GM19395 (cell line): ENCODE data around the gene ACOXL.

ENCODE experiments used
- ATAC-seq: cut with Tn5 transposase; IDR thresholded peaks from one replicate; pipeline ENCODE4 v1.9.1; 2021; ENCODE audit warnings: mild to moderate bottlenecking, moderate library complexity; ENCODE audit not compliant: unreplicated experiment

The ACOXL gene

DNA sequence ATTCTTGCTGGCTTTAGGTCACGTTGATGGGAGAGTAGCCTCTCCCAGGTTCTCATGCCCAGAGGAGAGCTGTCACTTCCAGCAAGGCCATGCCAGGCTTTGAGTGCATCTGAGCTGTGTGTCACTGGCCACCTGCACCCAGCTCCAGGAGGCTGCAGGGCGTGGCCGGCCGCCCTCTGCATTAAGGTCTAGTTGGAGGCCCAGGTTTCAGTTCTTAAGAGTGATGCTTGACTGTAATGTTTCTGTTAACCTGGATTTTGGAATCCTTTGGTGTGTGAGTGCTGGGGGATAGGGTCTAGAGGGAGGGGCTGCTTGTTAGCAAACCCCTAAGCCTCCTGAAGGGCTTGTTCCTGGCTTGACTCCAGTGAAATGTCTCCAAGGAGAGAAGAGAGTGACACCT is 140.1 kb downstream of the ACOXL start:
- ATAC-seq, result no peak

DNA sequence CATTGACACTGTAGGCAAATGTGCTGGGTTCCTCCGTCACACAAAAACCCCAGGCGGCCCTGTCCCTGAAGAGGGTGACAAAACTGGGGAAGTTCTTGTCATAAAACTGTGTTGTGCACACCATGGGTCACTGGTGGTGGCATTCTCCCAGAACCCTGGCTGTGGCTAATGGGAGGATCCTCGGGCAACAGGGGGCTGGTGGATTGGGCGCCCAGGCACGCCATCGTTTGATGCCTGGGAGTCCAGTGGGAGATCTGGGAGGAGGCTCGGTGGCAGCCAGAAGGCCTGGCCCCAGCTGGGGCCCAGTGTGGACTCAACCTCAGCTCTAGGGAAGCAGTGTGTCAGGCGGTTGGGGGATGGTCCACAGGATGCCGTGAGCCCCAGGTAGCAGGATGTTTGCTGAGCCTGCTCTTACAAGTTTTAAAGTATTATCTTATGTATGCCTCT is 140.7 kb downstream of the ACOXL start:
- no peak for ATAC-seq

DNA sequence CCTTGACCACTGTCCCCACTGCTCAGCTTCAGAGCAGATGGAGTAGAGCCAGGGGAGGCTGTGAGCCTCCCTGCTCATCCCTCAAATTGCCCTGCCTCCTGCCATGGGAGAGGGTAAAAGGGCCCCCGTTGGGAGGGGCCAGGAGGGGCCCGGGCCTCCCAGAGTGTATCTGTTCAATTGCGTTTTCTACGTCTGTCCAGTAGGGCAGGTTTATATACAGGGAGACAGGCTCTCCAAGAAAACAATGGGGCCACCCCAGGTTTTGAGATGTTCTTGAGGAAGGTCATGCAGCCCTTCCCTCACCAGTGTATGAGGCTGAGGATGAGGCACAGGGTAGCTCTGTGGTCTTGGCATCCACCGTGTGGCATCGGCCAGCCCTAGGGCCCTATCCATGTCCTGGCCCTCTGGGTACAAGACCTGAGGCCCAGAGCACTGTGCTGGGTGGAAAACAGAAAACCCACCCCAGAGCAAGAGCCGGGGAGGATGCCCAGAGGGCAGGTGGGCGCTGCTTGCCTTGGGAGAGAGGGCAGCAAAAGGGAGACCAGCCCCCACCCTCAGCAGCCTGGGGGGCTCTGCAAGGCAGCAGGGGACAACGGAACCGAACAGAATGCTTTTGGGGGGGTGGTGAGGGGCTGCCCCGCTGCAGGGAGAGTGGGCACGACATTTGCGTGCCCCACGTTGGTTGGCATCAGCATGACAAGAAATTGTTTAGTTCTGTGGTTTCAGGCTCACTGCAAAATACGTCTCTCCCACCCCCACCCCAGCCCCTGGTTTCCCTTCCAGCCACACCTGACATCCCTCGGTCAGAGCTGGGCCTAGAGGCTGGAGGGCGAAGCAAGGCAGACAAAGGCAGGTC is 141.5 kb downstream of the ACOXL start:
- ATAC-seq, result no peak

DNA sequence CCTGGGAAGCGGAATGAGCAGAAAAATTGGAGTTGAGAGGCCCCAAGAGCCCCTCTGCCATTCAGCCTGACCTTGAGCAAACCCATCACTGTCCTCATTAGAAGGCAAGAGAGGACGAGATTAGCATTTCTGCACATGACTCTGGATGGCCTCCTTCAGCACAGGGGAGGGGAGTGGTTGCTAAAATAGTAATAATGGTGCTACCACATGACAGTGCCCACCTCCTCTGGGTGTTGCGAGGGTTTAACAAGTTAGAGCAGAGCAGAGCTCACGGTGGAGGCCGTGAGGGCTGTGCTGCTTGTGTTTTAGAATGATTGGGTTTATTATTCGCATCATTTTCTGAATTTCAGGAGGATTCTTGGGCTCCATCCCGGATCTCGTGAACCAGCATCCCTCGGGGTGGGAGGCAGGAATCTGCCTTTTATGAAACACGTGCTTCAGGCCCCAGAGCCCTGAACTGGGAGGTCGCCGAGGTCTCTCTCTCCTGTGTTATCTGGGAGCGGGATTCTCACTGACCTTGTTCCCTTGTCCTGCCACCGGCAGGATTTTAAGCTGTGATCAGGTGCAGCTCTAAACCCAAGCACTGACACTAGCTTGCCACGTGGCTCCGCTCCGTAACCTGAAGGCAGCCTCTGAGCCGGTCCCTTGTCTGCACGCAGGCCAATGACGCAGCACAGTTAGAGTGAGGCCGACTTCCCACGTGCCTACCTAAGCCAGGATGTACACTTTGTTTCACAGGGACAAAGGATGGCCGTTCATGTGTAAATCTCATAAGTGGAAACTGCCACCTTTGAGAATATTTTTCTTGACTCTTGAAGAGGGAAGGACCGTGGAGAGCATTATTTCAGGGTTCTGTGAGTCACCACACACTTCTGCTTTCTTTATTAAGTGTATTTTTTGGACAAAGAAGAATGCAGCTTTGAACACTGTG is 142.3 kb downstream of the ACOXL start:
- ATAC-seq, result no peak

DNA sequence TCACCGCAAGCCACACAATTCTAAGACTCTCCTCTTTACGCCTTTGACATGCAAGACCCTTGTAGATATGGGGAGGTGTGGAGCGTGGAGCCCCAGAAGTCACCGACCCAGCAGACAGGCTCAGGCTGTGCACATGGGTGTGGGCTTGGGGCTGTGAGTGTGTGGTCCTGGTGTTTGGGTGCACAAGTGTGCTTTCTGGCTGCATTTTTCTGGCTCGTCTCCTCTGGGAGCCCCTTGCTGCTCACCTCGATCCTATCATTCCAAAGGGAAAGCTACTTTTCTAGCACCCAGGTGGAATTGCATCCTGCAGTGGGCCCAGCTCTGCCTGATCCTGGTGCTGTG is 143.0 kb downstream of the ACOXL start:
- no peak for ATAC-seq

DNA sequence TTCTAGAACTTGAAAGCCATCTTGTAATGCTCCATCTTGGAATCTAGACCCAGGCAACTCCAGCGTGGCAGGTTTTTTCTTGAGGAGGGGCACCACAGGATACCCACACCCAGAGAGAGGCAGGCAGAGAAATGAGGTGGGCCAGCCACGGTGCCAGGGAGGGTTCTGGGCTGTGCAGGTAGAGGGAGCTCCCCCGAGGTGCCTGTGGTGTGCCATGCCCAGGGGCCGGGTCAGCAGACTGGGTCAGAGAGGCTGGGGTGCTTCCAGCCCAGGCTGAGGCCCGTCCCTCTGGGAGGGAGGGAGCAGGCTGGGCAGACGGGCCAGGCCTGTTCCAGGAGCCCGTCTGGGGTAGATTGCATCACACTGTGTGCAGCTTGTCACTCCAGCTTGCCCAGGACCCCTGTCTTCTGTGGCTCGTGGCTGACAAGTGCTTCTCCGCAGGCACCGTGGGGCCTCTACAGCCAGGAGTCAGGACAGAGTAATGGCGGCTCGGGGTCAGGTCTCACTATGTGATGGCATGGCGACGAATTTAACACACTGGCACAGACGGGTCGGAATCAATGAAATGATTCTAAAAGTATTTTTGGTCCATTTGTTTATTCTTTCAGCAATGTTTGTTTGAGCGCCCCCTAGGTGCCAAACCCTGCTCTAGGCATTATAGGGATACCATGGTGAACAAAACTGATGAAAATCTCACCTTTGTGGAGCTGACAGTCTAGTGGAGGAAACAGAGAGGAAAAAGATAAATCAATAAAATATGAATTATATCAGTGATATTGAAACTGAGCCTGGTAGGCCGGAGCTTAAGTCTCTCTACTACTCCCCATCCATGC is 144.0 kb downstream of the ACOXL start:
- ATAC-seq, result no peak

DNA sequence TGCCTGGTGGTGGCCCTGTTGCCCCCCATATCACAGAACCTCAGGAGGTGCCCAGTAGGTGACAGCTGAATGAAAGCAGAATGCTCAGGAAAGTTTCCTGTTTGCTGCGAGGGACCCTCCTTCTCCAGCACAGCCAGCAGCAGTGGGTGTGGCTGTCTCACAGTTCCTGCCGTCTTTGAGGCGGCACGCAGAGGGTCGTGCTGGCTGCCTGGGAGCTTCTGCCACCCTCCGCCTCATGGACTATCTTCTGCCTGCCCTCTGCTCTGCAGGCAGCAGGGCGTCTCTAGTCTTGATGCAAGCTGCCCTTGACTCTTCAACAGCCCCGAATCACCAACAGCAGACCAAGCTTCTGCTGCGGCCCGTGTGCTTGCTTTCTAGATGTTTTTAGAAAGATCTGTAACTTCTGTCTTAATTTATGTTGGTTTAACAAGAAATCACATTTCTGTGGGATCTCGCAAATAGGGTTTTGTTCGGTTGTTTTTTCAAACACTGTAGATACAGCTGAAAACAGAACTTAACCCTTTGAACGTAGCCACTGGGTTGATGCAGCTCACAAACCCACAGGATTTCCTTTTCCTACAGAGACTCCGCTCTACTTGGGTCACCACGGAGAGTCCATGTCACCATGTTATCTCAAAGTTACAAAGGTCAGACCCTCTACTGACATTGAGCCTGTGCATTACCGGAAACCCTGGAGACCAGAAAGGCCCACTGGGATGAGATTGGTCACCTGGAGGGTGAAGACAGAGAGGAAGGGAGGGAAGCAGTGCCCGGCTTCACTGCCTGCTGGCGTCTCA is 144.9 kb downstream of the ACOXL start:
- no peak for ATAC-seq

DNA sequence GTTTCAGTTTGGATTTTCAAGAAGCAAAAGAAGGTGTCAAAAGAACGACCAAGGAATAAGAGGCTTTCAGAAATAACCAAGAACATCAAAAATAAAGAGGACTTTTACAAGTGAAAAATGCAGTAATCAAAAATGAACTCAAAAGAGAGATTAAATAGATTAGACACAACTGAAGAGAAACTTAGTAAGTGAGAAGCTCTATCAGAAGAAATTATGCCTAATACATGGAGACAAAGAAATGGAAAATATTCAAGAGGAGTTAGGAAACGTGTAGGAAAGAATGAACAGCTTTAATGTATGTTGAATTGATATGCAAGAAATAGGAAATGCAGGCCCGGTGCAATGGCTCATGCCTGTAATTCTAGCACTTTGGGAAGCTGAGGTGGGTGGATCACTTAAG is 145.8 kb downstream of the ACOXL start:
- no peak for ATAC-seq

DNA sequence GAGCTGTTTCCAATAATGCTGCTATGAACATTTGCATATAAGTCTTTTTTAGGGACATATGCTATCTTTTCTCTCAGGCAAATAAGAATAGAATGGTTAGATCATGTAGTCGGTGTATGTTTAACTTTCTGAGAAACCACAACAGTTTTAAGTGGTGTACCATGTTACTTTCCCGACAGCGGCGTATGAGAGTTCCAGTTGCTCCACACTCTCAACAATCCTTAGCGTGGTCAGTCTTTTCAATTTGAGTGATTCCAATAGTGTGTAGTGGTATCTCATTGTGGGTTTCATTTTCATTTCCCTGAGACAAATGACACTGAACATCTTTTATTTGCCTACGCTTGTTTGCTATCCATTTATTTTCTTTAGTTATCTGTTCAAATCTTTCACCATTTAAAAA is 149.5 kb downstream of the ACOXL start:
- ATAC-seq, result peak; percentile 83

DNA sequence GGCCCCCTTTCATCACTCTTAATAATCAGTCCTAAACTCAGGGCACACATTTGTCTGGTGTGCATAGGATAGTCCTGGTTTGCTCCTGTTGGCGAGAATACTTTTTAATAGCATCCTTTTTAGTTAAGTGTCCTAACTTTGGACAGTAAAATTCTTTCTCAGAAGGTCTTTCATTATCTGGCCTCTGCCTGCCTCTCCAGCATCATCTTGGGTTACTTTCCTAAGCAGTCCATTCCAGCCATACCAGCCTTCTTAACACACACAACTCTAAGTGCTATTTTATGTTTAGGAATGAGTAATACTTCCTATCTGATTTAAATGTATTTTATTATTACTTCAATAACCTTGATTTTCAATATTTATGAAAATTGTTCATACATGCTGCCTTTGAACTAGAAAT is 151.0 kb downstream of the ACOXL start:
- ATAC-seq, result no peak

DNA sequence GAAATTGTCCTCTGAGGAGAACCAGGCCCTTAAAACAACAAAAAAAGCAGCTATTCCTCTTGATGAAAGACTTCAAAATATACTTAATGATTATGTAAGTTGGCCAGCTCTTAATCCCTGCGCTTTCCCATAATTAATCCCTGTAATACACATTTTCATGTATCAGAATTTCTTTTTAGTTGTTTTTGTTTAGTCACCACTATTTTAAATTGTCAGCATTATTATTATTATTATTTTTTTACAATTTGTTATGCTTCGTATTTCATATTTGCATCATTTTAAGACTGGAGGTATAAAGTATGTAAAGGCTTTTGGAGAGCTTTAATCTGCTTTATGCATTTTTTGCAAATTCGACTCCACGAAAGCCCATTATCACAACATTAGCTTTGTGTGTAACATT is 152.9 kb downstream of the ACOXL start:
- ATAC-seq, result no peak

DNA sequence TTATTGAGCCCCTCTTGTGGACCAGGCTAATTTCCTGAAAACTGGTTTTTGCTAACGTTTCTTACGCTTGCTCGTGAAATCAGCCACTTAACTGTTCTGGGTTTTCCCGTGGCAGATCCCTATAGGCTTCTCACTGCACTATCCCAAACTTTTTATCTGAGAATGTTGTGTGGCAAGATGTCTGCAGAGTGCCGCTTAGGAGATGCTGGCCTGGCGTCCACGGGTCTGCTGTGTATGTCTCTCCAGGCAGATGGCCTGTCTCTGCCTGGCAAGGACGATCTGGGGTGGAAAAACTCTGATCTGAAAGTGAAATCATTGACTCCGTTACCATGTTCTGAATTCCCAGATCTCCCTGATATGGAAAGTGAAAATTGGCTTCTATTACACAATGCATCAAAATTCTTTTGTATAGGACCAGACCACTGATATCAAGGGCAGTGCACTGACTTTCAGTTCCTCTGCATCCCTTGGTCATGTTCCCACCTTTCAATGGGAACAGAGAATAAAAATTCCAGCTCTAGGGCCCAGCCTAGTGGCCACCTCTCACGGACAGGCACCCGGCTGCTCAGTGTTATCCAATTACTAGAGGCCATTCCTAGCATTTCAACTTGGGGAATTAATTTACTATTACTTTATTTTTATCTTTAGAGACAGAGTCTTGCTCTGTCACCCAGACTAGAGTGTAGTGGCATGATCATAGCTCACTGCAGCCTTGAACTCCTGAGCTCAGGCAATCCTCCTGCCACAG is 154.6 kb downstream of the ACOXL start:
- no peak for ATAC-seq

DNA sequence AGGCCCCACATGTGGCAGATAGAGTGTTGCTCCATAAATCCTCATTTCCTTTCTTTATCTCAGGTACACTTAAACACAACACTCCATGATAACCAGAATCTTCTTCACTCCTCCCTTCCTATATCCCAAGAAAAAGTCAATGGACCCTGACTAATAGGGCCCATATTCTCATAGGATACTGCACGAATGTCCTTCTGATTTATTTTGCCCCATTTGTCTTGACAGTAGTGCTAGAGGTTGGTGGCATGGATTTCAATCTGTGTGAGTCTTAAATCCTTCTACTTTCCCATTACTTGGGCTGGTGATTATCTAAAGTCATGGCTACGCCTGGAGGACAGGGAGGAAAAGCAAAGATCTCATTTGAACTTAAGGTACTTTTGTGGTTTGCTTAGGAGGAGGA is 156.0 kb downstream of the ACOXL start:
- ATAC-seq, result no peak

DNA sequence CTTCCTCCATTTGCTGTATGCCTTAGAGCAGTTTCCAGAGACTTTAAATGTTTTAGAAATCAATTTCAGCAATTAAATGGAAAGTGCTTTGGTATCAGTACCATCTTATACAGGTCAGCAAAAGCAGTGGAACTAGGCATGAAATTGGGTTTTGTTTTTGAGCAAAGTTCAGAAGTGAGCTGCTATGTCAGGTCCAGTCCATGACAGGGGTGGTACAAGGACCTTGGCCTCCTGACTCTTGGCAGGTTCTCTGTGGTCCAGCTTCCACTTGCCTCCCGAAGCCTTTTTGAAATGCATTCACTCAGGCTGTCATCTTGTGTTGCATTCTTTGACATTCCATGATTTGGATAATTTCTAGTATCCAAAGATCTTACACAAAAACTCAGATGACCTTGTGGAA is 159.3 kb downstream of the ACOXL start:
- ATAC-seq, result no peak

DNA sequence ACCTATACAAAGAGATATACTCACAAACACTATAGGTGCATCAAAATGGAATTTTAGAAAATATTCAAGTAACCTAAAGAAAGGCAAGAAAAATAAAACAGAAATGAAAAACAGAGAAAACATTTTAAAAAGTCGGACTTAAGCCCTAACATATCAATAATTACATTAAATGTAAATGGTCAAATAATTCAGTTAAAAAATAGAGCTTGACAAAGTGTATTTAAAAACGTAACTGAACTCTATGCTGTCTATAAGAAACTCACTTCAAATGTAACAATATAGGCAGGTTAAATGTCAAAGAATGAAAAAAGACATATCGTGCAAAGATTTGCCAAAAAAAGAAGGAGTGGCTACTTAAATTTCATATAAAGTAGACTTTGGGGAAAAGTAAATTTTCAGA is 163.9 kb downstream of the ACOXL start:
- no peak for ATAC-seq

DNA sequence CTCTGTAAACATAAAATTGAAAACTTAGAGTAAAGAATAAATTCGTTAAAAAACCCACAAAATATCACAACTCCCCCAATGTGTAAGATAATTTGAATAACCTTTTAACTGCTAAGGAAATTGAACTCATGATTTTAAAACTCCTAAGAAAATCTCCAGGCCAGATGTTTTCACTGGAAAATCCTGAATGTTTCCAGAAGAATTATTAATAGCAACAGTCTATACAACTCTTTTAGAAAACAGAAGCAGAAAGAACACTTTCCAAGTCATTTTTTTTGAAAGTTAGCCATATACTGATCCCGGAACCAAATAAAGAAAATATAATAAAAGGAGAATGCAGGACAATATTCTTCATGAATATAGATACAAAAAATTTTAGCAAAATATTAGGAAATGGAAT is 165.6 kb downstream of the ACOXL start:
- ATAC-seq, result no peak

DNA sequence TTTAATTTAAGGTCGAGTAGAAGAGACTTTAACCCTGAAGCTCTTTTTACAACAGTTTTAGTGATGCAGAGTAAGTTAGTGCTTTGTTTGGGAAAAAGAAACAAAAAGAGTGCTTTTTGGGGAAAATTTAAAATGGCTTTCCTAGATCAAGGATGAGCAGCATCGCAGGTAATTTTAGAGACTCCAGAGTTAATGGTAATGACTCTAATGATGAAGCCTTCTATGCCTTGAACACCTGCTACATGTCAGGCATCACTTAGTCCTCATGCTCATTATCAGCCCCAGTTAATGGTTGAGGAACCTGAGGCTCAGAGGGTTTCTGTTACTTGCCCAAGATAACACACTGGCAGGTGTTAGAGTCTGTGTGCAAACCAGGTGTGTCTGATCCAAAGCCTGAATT is 167.8 kb downstream of the ACOXL start:
- ATAC-seq, result no peak

DNA sequence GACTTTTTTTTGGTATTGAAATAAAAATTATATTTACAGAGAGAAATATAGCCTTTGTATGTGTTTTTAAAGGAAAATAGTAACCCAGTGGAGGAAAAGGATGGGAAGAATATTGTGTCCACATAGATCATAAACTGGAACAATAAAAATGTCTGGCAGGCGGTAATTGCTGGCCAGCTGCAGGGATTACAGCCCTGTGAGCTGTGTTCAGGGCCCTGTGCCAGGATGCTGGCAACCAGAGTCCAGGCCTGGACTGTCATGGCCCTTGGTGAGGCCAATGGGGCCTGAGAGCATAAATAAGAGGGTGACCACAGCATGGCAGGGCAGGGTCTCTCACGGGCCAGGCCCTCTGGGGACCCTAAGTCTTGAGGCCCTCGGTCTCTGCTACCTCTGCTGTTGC is 171.2 kb downstream of the ACOXL start:
- ATAC-seq, result no peak

DNA sequence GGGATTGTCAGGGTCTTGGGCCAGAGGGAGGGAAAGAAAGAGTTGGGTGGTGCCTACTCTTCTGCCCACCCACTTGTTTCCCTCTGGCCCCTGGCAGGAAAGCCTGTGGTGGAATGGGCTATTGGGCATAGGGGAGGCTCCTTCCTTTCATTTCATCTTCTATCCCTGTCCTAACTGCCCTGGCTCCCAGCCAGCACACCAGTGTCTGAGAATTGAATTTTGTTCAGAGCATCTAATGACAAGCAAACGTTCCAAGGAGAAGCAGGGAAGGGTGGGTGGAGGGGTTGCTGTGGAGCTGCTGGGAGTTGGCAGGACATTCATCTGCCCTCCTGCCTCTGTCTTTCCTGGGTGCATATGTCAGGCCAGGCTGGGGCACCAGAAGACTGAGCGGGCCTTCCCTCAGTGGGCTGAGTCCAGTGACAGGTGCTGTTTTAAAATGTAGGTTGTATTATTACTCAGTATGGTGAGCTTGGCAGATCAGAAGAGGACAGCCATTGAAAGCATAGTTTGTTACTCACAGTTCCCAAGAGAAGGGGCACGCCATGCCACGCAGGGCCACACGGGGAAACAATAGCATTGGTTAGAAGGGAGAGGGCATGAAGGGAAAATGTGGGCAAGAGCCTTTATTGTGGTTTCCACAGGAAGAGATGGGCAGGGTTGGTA is 171.9 kb downstream of the ACOXL start:
- ATAC-seq, result no peak
